Measurements from ENCODE around the gene WWOX.

The WWOX gene

GRCh38 chr16:78530283-78530682 is 430.8 kb downstream of the WWOX start:
- no peak for DNase-seq (ENCODE audit: low spot score)

- DNase-seq (ENCODE audit: low spot score) = no peak
These were observed 435.6 kb downstream of the WWOX start for GRCh38 chr16:78535098-78535497.

DNA sequence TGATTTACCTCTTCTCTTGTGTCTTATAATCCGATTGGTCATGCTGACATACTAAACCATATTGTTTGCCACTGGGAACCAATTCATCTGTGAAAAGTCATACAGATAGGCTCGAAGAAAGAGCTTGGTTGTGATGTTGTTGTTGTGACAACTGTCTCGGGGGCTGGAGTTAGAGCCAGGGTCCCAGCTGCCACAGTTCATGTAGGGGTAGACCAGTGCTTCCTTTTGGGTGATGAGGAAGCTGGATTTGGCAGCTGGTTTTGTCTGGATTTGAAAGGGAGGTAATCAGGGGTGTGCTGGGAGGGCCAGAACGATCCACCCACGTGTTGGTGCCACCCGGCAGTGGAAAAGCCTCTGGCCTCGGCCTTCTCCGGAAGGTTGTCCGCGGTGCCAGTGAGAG is 438.1 kb downstream of the WWOX start:
- DNase-seq (ENCODE audit: low spot score) = no peak

- no peak for DNase-seq (ENCODE audit: low spot score)
These were observed 438.8 kb downstream of the WWOX start for GRCh38 chr16:78538292-78538691.

DNA sequence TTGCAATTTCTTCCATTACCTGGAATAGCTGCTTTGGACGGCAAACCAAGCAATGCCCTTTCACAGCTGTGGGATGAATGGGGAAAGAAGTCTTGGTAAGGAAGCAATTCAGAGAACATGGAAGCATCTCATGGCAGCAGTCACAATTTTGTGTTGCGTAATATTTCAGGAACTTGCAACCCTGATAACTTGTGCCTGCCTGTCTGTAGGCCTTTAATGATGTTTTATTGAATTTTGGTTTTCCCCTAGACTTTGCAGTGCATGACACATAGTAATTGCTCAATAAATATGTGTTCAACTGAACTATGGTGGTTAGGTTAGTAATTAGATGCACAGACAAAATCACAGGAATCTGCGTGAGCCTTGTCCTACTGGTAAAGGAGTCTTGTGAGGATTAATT is 439.5 kb downstream of the WWOX start:
- no peak for DNase-seq (ENCODE audit: low spot score)

DNA sequence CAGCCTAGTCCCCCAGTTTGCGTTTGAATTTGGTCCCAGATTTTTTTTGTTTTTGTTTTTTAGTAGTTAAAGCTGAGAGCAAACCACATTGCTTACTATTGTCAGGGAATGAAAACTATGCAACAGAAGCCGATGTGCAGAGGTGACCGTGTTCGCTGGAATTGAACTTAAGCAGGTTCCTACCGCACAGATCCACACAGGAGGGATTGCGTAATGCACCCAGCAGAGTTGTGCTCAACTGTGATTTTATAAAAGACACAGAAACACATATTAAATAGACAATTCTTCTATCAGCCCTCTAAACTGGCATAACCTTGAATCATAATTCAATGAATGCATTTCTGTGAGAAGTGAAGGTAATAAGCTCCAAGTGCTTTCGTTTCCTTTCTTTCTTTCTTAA is 443.0 kb downstream of the WWOX start:
- DNase-seq (ENCODE audit: low spot score) = no peak

GRCh38 chr16:78543023-78543422 is 443.6 kb downstream of the WWOX start:
- DNase-seq (ENCODE audit: low spot score) = no peak

DNA sequence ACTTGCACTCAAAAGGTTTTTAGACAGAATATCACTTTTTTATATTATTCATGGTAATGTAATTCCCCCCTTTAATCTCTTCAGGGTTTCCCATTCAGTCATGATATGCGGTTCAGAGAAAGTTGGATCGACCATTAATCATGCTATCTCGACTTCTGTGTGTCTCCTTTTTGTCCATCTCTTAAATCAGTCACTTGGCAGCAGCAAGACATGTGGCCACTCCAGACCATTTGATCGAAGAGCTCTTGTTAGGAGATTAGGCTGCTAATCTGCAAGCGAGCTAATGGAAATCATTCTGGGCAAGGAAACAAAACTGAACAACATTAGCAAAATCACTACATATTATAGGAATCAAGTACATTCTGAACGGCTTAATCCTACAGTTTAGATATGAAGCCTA is 449.9 kb downstream of the WWOX start:
- DNase-seq (ENCODE audit: low spot score) = no peak

GRCh38 chr16:78551487-78552085 is 452.1 kb downstream of the WWOX start:
- DNase-seq (ENCODE audit: low spot score) = no peak

GRCh38 chr16:78552106-78552675 is 452.7 kb downstream of the WWOX start:
- no peak for DNase-seq (ENCODE audit: low spot score)

- no peak for DNase-seq (ENCODE audit: low spot score)
These were observed 453.3 kb downstream of the WWOX start for GRCh38 chr16:78552716-78553115.

- DNase-seq (ENCODE audit: low spot score) = no peak
These were observed 454.0 kb downstream of the WWOX start for GRCh38 chr16:78553268-78554039.

GRCh38 chr16:78556421-78556820 is 457.0 kb downstream of the WWOX start:
- no peak for DNase-seq (ENCODE audit: low spot score)

DNA sequence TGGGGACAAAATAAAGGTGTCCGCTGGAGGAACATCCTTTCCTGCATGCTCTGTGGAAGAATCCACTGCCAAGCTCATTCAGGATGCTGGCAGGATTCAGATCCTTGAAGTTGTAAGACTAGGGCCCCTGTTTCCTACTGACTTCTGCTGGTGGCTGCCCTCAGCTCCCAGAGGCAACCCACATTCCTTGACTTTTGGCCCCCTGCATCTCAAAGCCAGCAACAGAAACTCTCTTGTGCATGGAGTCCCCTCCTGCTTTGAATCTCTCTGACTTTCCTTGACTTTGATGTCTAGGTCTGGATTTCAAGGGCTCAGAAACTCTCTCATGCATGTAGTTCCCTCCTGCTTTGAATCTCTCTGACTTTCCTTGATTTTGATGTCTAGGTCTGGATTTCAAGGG is 461.5 kb downstream of the WWOX start:
- DNase-seq (ENCODE audit: low spot score) = no peak

- DNase-seq (ENCODE audit: low spot score) = no peak
These were observed 462.7 kb downstream of the WWOX start for GRCh38 chr16:78562111-78562510.

GRCh38 chr16:78562650-78563049 is 463.2 kb downstream of the WWOX start:
- no peak for DNase-seq (ENCODE audit: low spot score)

DNA sequence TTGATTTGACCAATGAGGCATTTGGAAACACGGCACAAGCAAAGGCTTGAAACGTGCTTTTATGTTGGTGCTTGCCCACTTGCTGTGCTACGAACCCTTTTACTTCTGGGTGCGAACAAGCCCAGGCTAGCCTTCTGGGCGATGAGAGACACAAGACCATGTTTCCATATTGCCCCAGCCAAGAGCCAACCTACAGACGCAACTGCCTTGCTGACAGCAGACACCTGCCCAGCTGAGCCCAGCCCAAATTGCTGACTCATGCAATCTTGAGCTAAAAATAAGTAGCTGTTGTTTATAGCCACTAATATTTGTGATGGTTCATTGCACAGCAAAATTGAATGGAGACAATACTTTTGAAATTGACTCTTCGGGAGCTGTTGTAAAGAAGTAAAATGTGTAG is 464.5 kb downstream of the WWOX start:
- no peak for DNase-seq (ENCODE audit: low spot score)

DNA sequence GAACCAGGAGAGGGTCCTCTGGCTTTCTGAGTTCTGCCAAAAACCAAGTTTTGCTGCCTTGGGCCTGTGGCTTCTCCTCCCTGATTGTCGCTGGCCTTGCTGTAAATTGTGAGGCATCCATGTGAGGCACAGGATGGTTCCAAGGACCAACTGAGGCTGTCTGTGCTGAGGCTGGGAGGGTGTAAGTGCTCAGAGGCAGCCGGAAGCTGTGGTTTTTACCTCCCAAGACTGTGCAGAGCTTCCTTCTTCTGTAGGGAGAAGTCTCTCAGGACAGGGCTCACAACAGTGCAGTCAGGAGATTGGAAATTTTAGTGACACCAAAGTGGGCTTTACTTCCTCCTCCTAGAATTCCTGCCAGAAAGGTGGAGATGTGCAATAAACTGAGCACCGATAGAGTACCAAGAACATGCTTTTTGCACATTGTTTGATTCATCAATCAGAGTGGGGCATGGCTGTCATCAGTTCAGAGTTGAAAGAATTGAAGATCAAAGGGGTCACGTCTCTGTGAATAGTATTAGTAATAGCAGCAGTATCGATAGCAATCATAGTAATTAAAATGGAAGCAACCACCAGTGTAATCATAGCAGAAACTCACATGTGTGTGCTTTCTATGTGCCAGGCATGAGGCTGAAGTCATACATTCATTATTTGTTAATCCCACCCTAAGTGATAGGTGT is 467.1 kb downstream of the WWOX start:
- DNase-seq (ENCODE audit: low spot score) = no peak

DNA sequence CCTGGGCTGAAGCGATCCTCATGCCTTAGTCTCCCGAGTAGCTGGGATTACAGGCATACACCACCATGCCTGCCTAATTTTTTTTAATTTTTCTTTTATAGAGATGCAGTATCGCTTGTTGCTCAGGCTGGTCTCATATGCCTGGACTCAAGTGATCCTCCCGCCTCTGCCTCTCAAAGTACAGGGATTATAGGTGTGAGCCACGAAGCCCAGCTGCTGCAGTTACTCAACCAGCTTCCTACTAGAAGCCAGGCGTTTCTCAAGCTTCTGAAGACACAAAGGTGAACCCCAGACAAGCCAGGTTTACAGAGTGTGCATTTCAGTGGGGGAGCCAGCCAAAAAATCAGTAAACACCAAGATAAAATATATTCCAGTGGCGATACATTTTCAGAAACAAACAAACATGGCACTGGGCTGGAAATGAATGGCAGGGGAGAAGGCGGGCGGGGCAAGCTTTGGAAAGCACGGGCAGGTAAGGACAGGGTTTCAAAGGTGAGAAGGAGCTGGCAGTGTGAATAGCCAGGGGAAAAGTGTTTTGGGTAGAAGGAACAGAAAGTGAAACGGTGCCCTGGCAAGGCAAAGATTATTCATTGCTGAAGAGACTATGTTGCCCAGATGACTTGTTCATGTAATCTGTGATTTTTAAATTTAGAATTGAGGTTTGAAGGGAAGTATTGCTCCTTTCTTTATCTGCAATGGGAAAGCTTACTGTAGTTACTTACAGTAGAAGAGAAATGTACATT is 471.1 kb downstream of the WWOX start:
- DNase-seq (ENCODE audit: low spot score) = no peak

- no peak for DNase-seq (ENCODE audit: low spot score)
These were observed 472.0 kb downstream of the WWOX start for GRCh38 chr16:78571434-78571833.

DNA sequence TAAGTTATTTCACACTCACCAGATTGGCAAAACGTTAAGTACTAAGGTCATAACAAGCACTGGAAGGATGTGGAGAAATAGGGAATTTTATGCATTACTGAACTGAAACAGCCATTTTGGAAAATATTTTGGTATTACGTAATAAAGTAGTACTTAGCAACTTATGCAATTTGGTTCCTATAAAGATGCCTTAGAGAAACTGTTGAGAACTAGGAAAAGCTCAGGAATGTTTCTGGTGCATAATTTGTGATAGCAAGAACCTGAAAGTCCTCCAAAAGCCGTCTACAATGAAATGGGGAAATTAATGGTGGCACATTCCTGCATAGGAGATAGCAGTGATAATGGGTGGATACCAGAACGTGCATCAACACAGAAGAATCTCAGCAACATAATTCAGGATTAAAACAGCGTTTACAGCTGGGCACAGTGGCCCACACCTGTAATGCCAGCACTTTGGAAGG is 472.5 kb downstream of the WWOX start:
- DNase-seq (ENCODE audit: low spot score) = no peak

GRCh38 chr16:78574571-78574970 is 475.1 kb downstream of the WWOX start:
- DNase-seq (ENCODE audit: low spot score) = no peak
